Esophagus squamous epithelium (tissue), 4 donors: ENCODE measurements around the gene SDK2.

Experiments
- CTCF ChIP-seq, 6 experiments: fragments of 450-650 bp in 4 of 6; fragments of 200-600 bp in 2 of 6; sonication (generic) in 2 of 6; IDR thresholded peaks; one replicate each; pipeline ENCODE4 v1.5.1; 2016 to 2019; ENCODE audit warnings: antibody characterized with exemption in 6 of 6, mild to moderate bottlenecking in 4 of 6, moderate library complexity in 4 of 6
- POLR2A ChIP-seq, 4 donors: fragments of 450-650 bp; IDR thresholded peaks; one replicate each; pipeline ENCODE4 v1.6.1; 2017; ENCODE audit warnings: antibody characterized with exemption in 4 of 4, mild to moderate bottlenecking in 4 of 4, moderate library complexity in 3 of 4

- TF ChIP-seq POLR2A (IDR thresholded peaks at IDR 0.05) (no peak), CTCF (IDR thresholded peaks at IDR 0.05) (no peak)
Observed at GRCh38 chr17:73316919-73317505, 327.2 kb downstream of the SDK2 start.
